Prostate gland (tissue), 2 donors: ENCODE results near the gene MGAT4A. TPM values are rescaled to one million over a fixed set of nuclear protein-coding genes. Genes with fewer than 3 reads are reported as not detected.
A peak's percentile ranks its signal among the peaks of the same experiment; 100 is the strongest.

Experiments
- DNase-seq: peaks from one replicate; pipeline ENCODE4 v3.0.0-alpha.2; 2019; ENCODE audit warnings: low spot score
- H3K27ac ChIP-seq, 2 donors: fragments of 200-600 bp; sonication (generic); 2 replicates each; pipeline ENCODE4 v1.5.1; 2017 to 2019
- H3K27me3 ChIP-seq: fragments of 200-600 bp; sonication (generic); replicated peaks from 2 replicates; pipeline ENCODE4 v1.5.1; 2019; ENCODE audit not compliant: insufficient read depth
- H3K36me3 ChIP-seq, 2 donors: fragments of 200-600 bp; sonication (generic); 1 replicate in 1 of 2; 2 replicates in 1 of 2; pipeline versions ENCODE4 v1.5.1 to v1.8.1; 2017 to 2019
- H3K4me1 ChIP-seq: fragments of 200-600 bp; sonication (generic); replicated peaks from 2 replicates; pipeline ENCODE4 v1.5.1; 2019
- H3K4me3 ChIP-seq, 2 donors: fragments of 200-600 bp; sonication (generic); 2 replicates each; pipeline ENCODE4 v1.5.1; 2017 to 2019
- H3K9me3 ChIP-seq: fragments of 200-600 bp; sonication (generic); 2 replicates; pipeline ENCODE4 v1.5.1; 2017
- POLR2A ChIP-seq: fragments of 450-650 bp; IDR thresholded peaks from one replicate; pipeline ENCODE4 v1.6.1; 2016; ENCODE audit warnings: antibody characterized with exemption, mild to moderate bottlenecking
- POLR2AphosphoS5 ChIP-seq: sonication (generic); formaldehyde crosslinking; IDR thresholded peaks from one replicate; pipeline ENCODE4 v1.6.1; 2017; ENCODE audit warnings: antibody characterized with exemption
- WGBS: methylation state at CpG from one replicate; pipeline ENCODE4 v1.1.5; 2018; 5-methylcytosine and 5-hydroxymethylcytosine counted together
- intact Hi-C: fragments of 100-400 bp; cut with DNase I; formaldehyde crosslinking; loops from one replicate; pipeline ENCODE4 v1.14.2; 2022
- total RNA-seq, 2 donors: library from RNA; depleted of rRNA; stranded (reverse); fragments of >200 nt; gene quantifications; one replicate each; pipeline ENCODE4 v1.1.0, GENCODE V29; 2016
- TF ChIP-seq, protein P1 (sequence below), 4 experiments: fragments of 200-600 bp in 2 of 4; fragments of 450-650 bp in 2 of 4; sonication (generic) in 2 of 4; IDR thresholded peaks; 1 replicate in 3 of 4; 2 replicates in 1 of 4; pipeline ENCODE4 v1.5.1; 2016 to 2019; ENCODE audit warnings: antibody characterized with exemption in 4 of 4, mild to moderate bottlenecking in 2 of 4, moderate library complexity in 2 of 4

The MGAT4A gene
- total RNA-seq, 2 donors from 2014 or later: 14.0 to 20.4 TPM

DNA sequence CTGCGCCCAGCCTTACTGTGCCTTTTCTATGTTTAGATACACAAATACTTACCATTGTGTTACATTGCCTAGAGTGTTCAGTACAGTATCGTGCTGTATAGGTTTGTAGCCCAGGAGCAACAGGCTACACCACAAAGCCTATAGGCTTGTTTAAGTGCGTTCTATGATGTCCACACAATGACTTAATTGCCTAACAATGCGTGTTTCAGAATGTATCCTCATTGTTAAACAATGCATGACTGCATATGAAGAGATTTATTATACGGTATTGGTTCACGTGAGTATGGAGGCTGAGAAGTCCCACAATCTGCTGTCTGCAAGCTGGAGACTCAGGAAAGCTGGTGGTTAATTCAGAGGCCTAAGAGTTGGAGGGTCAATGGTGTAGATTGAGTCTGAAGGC lies 46.1 kb upstream of the MGAT4A start:
- no peaks in the 10 kb centered on the region for H3K9me3 ChIP-seq
- H3K36me3 ChIP-seq: no peaks in the 10 kb centered on the region
- H3K4me1 ChIP-seq: peaks cover 11% of the 10 kb centered on the region
- DNase-seq: no peak
- 93% methylated on average over 6 of the region's 6 CpGs for WGBS
- intact Hi-C loops: no loop called here
- H3K4me3 ChIP-seq: no peak overlapping the region
- no peaks in the 10 kb centered on the region for H3K27me3 ChIP-seq
- H3K27ac ChIP-seq: peak overlapping the region in 1 of 2 donors; percentile 30
- TF ChIP-seq POLR2A (no peak), POLR2AphosphoS5 (no peak)
- TF ChIP-seq, protein P1, sequence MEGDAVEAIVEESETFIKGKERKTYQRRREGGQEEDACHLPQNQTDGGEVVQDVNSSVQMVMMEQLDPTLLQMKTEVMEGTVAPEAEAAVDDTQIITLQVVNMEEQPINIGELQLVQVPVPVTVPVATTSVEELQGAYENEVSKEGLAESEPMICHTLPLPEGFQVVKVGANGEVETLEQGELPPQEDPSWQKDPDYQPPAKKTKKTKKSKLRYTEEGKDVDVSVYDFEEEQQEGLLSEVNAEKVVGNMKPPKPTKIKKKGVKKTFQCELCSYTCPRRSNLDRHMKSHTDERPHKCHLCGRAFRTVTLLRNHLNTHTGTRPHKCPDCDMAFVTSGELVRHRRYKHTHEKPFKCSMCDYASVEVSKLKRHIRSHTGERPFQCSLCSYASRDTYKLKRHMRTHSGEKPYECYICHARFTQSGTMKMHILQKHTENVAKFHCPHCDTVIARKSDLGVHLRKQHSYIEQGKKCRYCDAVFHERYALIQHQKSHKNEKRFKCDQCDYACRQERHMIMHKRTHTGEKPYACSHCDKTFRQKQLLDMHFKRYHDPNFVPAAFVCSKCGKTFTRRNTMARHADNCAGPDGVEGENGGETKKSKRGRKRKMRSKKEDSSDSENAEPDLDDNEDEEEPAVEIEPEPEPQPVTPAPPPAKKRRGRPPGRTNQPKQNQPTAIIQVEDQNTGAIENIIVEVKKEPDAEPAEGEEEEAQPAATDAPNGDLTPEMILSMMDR (IDR thresholded peaks at IDR 0.05): no peak

DNA sequence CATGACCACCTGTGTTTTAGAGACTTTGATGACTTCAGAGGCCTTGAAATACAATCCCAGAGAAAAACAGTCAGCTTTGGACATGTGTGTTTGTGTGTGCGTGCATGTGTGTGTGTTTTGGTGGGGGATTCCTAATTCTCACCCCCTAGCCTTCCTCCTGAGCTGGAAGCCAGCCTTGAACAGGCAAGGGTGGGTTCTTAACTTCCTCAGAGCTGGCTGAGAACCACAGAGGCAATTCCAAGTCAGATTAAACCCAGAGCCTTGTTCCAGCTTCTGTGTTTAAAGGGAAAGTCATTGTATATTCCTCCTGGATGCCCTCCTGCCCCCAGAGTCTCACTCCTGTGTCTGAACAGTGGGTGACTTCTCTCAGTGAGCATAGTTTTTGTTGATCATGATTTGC lies 45.2 kb upstream of the MGAT4A start:
- Histone ChIP-seq H3K4me1 (peaks cover 11% of the 10 kb centered on the region), H3K27ac (peak overlapping the region; percentile 69 to 71), H3K36me3 (no peaks in the 10 kb centered on the region), H3K27me3 (no peaks in the 10 kb centered on the region), H3K9me3 (no peaks in the 10 kb centered on the region), H3K4me3 (peak overlapping the region in 1 of 2 donors; percentile 2)
- no peak for DNase-seq
- WGBS: 48% methylated on average over 1 of the region's 1 CpG
- intact Hi-C loops: no loop called here
- TF ChIP-seq, protein P1 (IDR thresholded peaks at IDR 0.05): no peak
- TF ChIP-seq POLR2A: no peak
- TF ChIP-seq POLR2AphosphoS5: no peak

DNA sequence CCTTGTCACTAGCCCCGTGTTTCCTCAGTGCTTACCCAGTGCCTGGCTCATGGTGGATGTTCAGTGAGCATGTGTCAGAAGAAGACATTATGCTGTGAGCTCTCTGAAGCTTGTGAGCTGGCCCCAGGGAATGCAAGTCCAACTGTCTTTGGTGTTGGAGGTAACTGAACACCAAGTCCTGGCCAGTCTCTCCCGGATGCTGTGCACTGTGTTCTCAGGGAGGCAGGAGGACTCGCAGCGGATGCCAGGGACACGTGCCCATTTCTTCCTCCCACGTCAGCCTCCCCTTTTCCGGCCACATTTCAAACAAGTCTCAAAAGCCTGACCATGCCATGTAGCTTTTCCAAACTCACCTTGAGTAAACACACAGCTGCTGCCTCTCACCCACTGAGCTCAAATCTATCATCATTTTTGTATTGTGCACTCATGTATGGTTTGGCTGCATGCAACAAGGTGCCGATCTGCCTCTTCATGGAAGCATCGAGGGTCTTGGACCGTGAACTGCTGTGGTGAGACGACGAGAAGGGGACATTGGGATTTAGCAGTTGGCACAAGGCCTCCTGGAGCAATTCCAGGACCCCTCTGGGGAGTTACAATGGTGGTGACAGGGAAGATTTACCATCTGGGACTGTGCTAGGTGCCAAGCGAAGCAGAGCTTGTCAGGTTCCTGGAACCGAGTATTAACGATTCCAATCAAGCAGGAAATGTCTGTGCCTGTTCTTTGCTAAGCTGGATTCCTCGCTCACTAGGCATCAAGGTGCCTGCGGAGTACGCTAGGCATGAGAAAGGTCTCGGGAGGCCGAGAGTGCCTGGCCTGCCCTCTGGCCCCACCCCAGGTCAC lies 44.4 kb upstream of the MGAT4A start:
- TF ChIP-seq POLR2A: no peak
- peak; percentile 55 for TF ChIP-seq POLR2AphosphoS5
- no peaks in the 10 kb centered on the region for H3K9me3 ChIP-seq
- H3K27me3 ChIP-seq: no peaks in the 10 kb centered on the region
- intact Hi-C loops: no loop called here
- H3K4me3 ChIP-seq: peak overlapping the region; percentile 2 to 7
- DNase-seq: peak; percentile 80
- peaks cover 11% of the 10 kb centered on the region for H3K4me1 ChIP-seq
- H3K27ac ChIP-seq: peak overlapping the region; percentile 69 to 71
- 12% methylated on average over 19 of the region's 20 CpGs for WGBS
- no peaks in the 10 kb centered on the region for H3K36me3 ChIP-seq

DNA sequence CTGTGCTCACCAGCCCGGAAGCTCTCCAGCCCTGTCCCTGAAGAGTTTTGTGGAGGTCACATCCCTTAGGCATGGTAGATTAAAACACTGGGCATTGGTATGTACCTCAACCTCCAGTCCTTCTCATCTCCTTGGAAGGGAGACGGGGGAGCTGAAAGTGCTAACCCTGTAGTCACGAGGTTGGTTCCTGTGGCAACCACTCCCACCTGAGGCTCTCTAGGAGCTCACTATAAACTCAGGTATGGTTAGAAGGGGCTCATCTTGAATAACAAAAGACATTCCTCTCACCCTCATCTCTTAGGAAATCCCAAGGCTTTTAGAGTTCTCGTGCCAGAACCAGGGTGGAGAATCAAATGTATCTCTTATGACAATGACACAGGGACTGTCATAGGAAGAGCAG lies 43.0 kb upstream of the MGAT4A start:
- peaks cover 11% of the 10 kb centered on the region for H3K4me1 ChIP-seq
- no peak for DNase-seq
- no peaks in the 10 kb centered on the region for H3K9me3 ChIP-seq
- whole genome bisulfite sequencing: 93% methylated on average over 4 of the region's 4 CpGs
- no peak overlapping the region for H3K27ac ChIP-seq
- TF ChIP-seq, protein P1 (IDR thresholded peaks at IDR 0.05): no peak
- TF ChIP-seq POLR2AphosphoS5 (no peak), POLR2A (no peak)
- no peaks in the 10 kb centered on the region for H3K36me3 ChIP-seq
- no peak overlapping the region for H3K4me3 ChIP-seq
- intact Hi-C loops: no loop called here
- H3K27me3 ChIP-seq: no peaks in the 10 kb centered on the region

DNA sequence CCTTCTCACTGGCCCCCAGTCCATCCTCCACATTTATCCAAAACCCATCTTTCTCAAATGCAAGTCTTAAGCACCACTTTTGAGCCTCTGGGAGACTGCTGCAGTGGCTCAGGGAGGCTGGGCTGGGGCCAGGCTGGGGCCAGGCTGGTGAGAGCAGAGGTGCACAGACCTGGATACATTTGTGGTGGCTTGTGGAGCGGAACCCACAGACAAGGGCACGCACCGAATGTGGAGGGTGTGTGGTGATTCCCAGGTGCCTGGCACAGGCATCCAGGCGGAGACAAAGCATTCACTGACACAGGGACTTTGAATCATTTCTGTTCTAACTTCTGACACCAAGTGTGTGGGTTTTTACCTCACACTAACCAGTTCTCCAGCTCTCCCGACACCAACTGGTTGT lies 42.2 kb upstream of the MGAT4A start:
- DNase-seq: no peak
- Histone ChIP-seq H3K4me1 (peaks cover 11% of the 10 kb centered on the region), H3K27me3 (no peaks in the 10 kb centered on the region), H3K4me3 (no peak overlapping the region), H3K9me3 (no peaks in the 10 kb centered on the region), H3K36me3 (no peaks in the 10 kb centered on the region), H3K27ac (no peak overlapping the region)
- TF ChIP-seq POLR2AphosphoS5: no peak
- TF ChIP-seq, protein P1 (IDR thresholded peaks at IDR 0.05): no peak
- TF ChIP-seq POLR2A: no peak
- intact Hi-C loops: no loop called here
- WGBS: 97% methylated on average over 5 of the region's 5 CpGs
